GM21528 (cell line): ENCODE results near the gene NRXN3.

ENCODE experiments used
- ATAC-seq: cut with Tn5 transposase; IDR thresholded peaks from one replicate; pipeline ENCODE4 v1.9.1; 2021; ENCODE audit warnings: mild to moderate bottlenecking, moderate library complexity; ENCODE audit not compliant: unreplicated experiment, low FRiP score

NRXN3 gene

GRCh38 chr14:79570648-79571047 is 1400.5 kb downstream of the NRXN3 start:
- ATAC-seq = no peak

- ATAC-seq = no peak
These were observed 1401.2 kb downstream of the NRXN3 start for GRCh38 chr14:79571366-79571765.

GRCh38 chr14:79573486-79573885 is 1403.3 kb downstream of the NRXN3 start:
- no peak for ATAC-seq

- no peak for ATAC-seq
These were observed 1404.9 kb downstream of the NRXN3 start for GRCh38 chr14:79575032-79575431.

- ATAC-seq = no peak
These were observed 1406.3 kb downstream of the NRXN3 start for GRCh38 chr14:79576424-79576823.

GRCh38 chr14:79578470-79578869 is 1408.3 kb downstream of the NRXN3 start:
- ATAC-seq = no peak

GRCh38 chr14:79580414-79580813 is 1410.2 kb downstream of the NRXN3 start:
- ATAC-seq = no peak

- no peak for ATAC-seq
These were observed 1410.7 kb downstream of the NRXN3 start for GRCh38 chr14:79580906-79581305.

GRCh38 chr14:79581912-79582576 is 1411.9 kb downstream of the NRXN3 start:
- ATAC-seq = no peak

GRCh38 chr14:79583738-79584408 is 1413.7 kb downstream of the NRXN3 start:
- no peak for ATAC-seq

- ATAC-seq = no peak
These were observed 1414.5 kb downstream of the NRXN3 start for GRCh38 chr14:79584679-79585078.

- ATAC-seq = no peak
These were observed 1415.7 kb downstream of the NRXN3 start for GRCh38 chr14:79585845-79586244.

- ATAC-seq = no peak
These were observed 1416.2 kb downstream of the NRXN3 start for GRCh38 chr14:79586416-79586815.

GRCh38 chr14:79586989-79587598 is 1416.9 kb downstream of the NRXN3 start:
- ATAC-seq = no peak

GRCh38 chr14:79587875-79588274 is 1417.7 kb downstream of the NRXN3 start:
- no peak for ATAC-seq

GRCh38 chr14:79588398-79588797 is 1418.2 kb downstream of the NRXN3 start:
- no peak for ATAC-seq

- no peak for ATAC-seq
These were observed 1426.4 kb downstream of the NRXN3 start for GRCh38 chr14:79596551-79596950.

GRCh38 chr14:79597566-79597965 is 1427.4 kb downstream of the NRXN3 start:
- no peak for ATAC-seq

- no peak for ATAC-seq
These were observed 1428.2 kb downstream of the NRXN3 start for GRCh38 chr14:79598339-79598738.

GRCh38 chr14:79599239-79599638 is 1429.1 kb downstream of the NRXN3 start:
- ATAC-seq = no peak

GRCh38 chr14:79600406-79600805 is 1430.2 kb downstream of the NRXN3 start:
- ATAC-seq = no peak

- ATAC-seq = no peak
These were observed 1431.4 kb downstream of the NRXN3 start for GRCh38 chr14:79601579-79601978.
